GM23338 (cell line): ENCODE results near the gene RPLP2. TPM values are rescaled to one million over a fixed set of nuclear protein-coding genes. Genes with fewer than 3 reads are reported as not detected.
A peak's percentile ranks its signal among the peaks of the same experiment; 100 is the strongest.

Source experiments
- ATAC-seq: fragments of 200-7000 bp; cut with Tn5 transposase; 3 replicates; pipeline ENCODE4 v1.9.1; 2020
- DNase-seq: peaks from one replicate; pipeline ENCODE4 v3.0.0-alpha.2; 2015; ENCODE audit warnings: low spot score
- H2AFZ ChIP-seq: fragments of 200-600 bp; sonication (generic); 2 replicates; pipeline ENCODE4 v1.8.0; 2016; ENCODE audit warnings: antibody characterized with exemption, mild to moderate bottlenecking, moderate library complexity
- H3F3A ChIP-seq: fragments of 200-600 bp; sonication (generic); replicated peaks from 2 replicates; pipeline ENCODE4 v1.8.0; 2017; ENCODE audit warnings: antibody characterized with exemption, mixed run types, low read depth
- H3K27ac ChIP-seq: fragments of 200-600 bp; sonication (generic); 2 replicates; pipeline ENCODE4 v1.6.1; 2016; ENCODE audit warnings: low read depth
- H3K27me3 ChIP-seq: fragments of 200-600 bp; sonication (generic); 2 replicates; pipeline ENCODE4 v1.8.0; 2016; ENCODE audit warnings: mild to moderate bottlenecking, mixed run types, moderate library complexity; ENCODE audit not compliant: insufficient read depth
- H3K36me3 ChIP-seq: fragments of 200-600 bp; sonication (generic); 2 replicates; pipeline ENCODE4 v1.8.0; 2016; ENCODE audit warnings: mild to moderate bottlenecking; ENCODE audit not compliant: insufficient read depth
- H3K4me1 ChIP-seq: fragments of 200-600 bp; sonication (generic); 2 replicates; pipeline ENCODE4 v1.8.0; 2016; ENCODE audit warnings: mild to moderate bottlenecking, moderate library complexity; ENCODE audit not compliant: insufficient read depth
- H3K4me2 ChIP-seq: fragments of 200-600 bp; sonication (generic); 2 replicates; pipeline ENCODE4 v1.7.1; 2017; ENCODE audit warnings: mixed run types
- H3K4me3 ChIP-seq: fragments of 200-600 bp; sonication (generic); 2 replicates; pipeline ENCODE4 v1.6.1; 2016; ENCODE audit warnings: mixed run types
- H3K79me2 ChIP-seq: fragments of 200-600 bp; sonication (generic); replicated peaks from 2 replicates; pipeline ENCODE4 v1.8.0; 2017; ENCODE audit warnings: mild to moderate bottlenecking; ENCODE audit not compliant: insufficient read depth
- H3K9me2 ChIP-seq: fragments of 200-600 bp; sonication (generic); 2 replicates; pipeline ENCODE4 v1.8.0; 2017; ENCODE audit not compliant: insufficient read depth
- H4K20me1 ChIP-seq: fragments of 200-600 bp; sonication (generic); replicated peaks from 2 replicates; pipeline ENCODE4 v1.8.0; 2017; ENCODE audit warnings: mild to moderate bottlenecking; ENCODE audit not compliant: insufficient read depth
- H3K27ac Mint-ChIP-seq: 2 replicates; pipeline ENCODE4 v1.8.0; 2020; ENCODE audit warnings: inconsistent platforms, mild to moderate bottlenecking, moderate library complexity, mixed read lengths
- H3K27me3 Mint-ChIP-seq: 3 replicates; pipeline ENCODE4 v1.8.0; 2022; ENCODE audit warnings: low read depth, mild to moderate bottlenecking, moderate library complexity, mixed read lengths, inconsistent platforms; ENCODE audit not compliant: insufficient read depth, poor library complexity
- H3K36me3 Mint-ChIP-seq: 3 replicates; pipeline ENCODE4 v1.8.0; 2021; ENCODE audit warnings: low read depth, mild to moderate bottlenecking, inconsistent platforms, moderate library complexity, mixed read lengths
- H3K4me1 Mint-ChIP-seq: 3 replicates; pipeline ENCODE4 v1.8.0; 2020; ENCODE audit warnings: mild to moderate bottlenecking, inconsistent platforms, mixed read lengths
- H3K4me3 Mint-ChIP-seq: 3 replicates; pipeline ENCODE4 v1.8.0; 2021; ENCODE audit warnings: moderate library complexity, mild to moderate bottlenecking, inconsistent platforms, mixed read lengths
- H3K9me3 Mint-ChIP-seq: 3 replicates; pipeline ENCODE4 v1.8.0; 2020; ENCODE audit warnings: moderate library complexity, mild to moderate bottlenecking, inconsistent platforms, mixed read lengths
- ETS1 ChIP-seq: IDR thresholded peaks from 2 replicates; pipeline ENCODE4 v1.6.1; 2016; ENCODE audit warnings: antibody characterized with exemption
- POLR2AphosphoS5 ChIP-seq: IDR thresholded peaks from 2 replicates; pipeline ENCODE4 v1.6.1; 2016; ENCODE audit warnings: antibody characterized with exemption, low read depth
- STAT1 ChIP-seq: IDR thresholded peaks from one replicate; pipeline ENCODE4 v1.6.1; 2016; ENCODE audit warnings: antibody characterized with exemption; ENCODE audit not compliant: unreplicated experiment
- ZNF114 ChIP-seq: fragments of 250-450 bp; sonication (Bioruptor Pico); IDR thresholded peaks from 2 replicates; pipeline ENCODE4 v1.5.0; 2020; ENCODE audit warnings: mild to moderate bottlenecking, moderate library complexity
- ZNF331 ChIP-seq: fragments of 250-450 bp; sonication (Bioruptor Pico); IDR thresholded peaks from 2 replicates; pipeline ENCODE4 v1.5.0; 2020; ENCODE audit warnings: low read depth, mild to moderate bottlenecking, moderate library complexity
- polyA plus RNA-seq: library from polyadenylated mRNA; unstranded; fragments of >200 nt; fragmentation: Nextera tagmentation; extraction: Ambion mirVana; gene quantifications from 2 replicates; pipeline ENCODE4 v1.2.1, GENCODE V29; 2016
- total RNA-seq: library from RNA; depleted of rRNA; stranded (reverse); fragments of >200 nt; shearing (Covaris generic); gene quantifications from 2 replicates; pipeline ENCODE4 v1.2.3, GENCODE V29; 2014
- TF ChIP-seq, protein P1 (sequence below): IDR thresholded peaks from one replicate; pipeline ENCODE4 v1.6.1; 2018; ENCODE audit warnings: antibody characterized with exemption; ENCODE audit not compliant: unreplicated experiment
- TF ChIP-seq, protein P2 (sequence below): fragments of 250-450 bp; sonication (Bioruptor Pico); IDR thresholded peaks from 2 replicates; pipeline ENCODE4 v1.5.0; 2020; ENCODE audit warnings: mild to moderate bottlenecking, moderate library complexity

RPLP2 gene
- total and polyA plus RNA-seq, 2 experiments from 2014 or later, result 518 to 1,782 TPM

- Histone ChIP-seq H3K9me2 (no peaks in the 10 kb centered on the region), H3K4me2 (peak overlapping the region; percentile 91), H3K4me1 (peaks cover 32% of the 10 kb centered on the region), H3F3A (peaks cover 20% of the 10 kb centered on the region; the same call in 1 of the 2 replicates), H4K20me1 (peaks cover 27% of the 10 kb centered on the region), H3K4me3 (peak overlapping the region; percentile 98), H3K36me3 (peaks cover 6% of the 10 kb centered on the region; the same call in 1 of the 2 replicates), H3K79me2 (peaks cover 19% of the 10 kb centered on the region), H3K27me3 (no peaks in the 10 kb centered on the region), H2AFZ (no peak overlapping the region), H3K27ac (peak overlapping the region; percentile 99)
- TF ChIP-seq POLR2AphosphoS5 (peak; percentile 88), ZNF114 (no peak), ETS1 (no peak; the same call in 1 of the 2 replicates), STAT1 (no peak), ZNF331 (CRISPR knock-in tag) (no peak)
- TF ChIP-seq, protein P1, sequence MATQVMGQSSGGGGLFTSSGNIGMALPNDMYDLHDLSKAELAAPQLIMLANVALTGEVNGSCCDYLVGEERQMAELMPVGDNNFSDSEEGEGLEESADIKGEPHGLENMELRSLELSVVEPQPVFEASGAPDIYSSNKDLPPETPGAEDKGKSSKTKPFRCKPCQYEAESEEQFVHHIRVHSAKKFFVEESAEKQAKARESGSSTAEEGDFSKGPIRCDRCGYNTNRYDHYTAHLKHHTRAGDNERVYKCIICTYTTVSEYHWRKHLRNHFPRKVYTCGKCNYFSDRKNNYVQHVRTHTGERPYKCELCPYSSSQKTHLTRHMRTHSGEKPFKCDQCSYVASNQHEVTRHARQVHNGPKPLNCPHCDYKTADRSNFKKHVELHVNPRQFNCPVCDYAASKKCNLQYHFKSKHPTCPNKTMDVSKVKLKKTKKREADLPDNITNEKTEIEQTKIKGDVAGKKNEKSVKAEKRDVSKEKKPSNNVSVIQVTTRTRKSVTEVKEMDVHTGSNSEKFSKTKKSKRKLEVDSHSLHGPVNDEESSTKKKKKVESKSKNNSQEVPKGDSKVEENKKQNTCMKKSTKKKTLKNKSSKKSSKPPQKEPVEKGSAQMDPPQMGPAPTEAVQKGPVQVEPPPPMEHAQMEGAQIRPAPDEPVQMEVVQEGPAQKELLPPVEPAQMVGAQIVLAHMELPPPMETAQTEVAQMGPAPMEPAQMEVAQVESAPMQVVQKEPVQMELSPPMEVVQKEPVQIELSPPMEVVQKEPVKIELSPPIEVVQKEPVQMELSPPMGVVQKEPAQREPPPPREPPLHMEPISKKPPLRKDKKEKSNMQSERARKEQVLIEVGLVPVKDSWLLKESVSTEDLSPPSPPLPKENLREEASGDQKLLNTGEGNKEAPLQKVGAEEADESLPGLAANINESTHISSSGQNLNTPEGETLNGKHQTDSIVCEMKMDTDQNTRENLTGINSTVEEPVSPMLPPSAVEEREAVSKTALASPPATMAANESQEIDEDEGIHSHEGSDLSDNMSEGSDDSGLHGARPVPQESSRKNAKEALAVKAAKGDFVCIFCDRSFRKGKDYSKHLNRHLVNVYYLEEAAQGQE, result no peak
- H3K36me3 Mint-ChIP-seq, result peaks cover 22% of the 10 kb centered on the region
- ATAC-seq (peak; percentile 60), DNase-seq (peak; percentile 98)
- H3K27ac Mint-ChIP-seq, result peak overlapping the region; percentile 93
- peak overlapping the region; percentile 88 for H3K4me3 Mint-ChIP-seq
- H3K4me1 Mint-ChIP-seq, result peaks cover 28% of the 10 kb centered on the region
- no peaks in the 10 kb centered on the region for H3K9me3 Mint-ChIP-seq
- H3K27me3 Mint-ChIP-seq, result peaks cover 30% of the 10 kb centered on the region
Measured at GRCh38 chr11:843818-844692, 34.3 kb downstream of the RPLP2 start.

GRCh38 chr11:844693-845644 is 35.2 kb downstream of the RPLP2 start:
- peaks cover under 1% of the 10 kb centered on the region; the same call in 1 of the 2 replicates for H3K36me3 ChIP-seq
- H3K27me3 ChIP-seq, result no peaks in the 10 kb centered on the region
- H3K4me3 Mint-ChIP-seq, result peak overlapping the region; percentile 88
- TF ChIP-seq ZNF331 (CRISPR knock-in tag) (no peak), ZNF114 (no peak)
- TF ChIP-seq, protein P2, sequence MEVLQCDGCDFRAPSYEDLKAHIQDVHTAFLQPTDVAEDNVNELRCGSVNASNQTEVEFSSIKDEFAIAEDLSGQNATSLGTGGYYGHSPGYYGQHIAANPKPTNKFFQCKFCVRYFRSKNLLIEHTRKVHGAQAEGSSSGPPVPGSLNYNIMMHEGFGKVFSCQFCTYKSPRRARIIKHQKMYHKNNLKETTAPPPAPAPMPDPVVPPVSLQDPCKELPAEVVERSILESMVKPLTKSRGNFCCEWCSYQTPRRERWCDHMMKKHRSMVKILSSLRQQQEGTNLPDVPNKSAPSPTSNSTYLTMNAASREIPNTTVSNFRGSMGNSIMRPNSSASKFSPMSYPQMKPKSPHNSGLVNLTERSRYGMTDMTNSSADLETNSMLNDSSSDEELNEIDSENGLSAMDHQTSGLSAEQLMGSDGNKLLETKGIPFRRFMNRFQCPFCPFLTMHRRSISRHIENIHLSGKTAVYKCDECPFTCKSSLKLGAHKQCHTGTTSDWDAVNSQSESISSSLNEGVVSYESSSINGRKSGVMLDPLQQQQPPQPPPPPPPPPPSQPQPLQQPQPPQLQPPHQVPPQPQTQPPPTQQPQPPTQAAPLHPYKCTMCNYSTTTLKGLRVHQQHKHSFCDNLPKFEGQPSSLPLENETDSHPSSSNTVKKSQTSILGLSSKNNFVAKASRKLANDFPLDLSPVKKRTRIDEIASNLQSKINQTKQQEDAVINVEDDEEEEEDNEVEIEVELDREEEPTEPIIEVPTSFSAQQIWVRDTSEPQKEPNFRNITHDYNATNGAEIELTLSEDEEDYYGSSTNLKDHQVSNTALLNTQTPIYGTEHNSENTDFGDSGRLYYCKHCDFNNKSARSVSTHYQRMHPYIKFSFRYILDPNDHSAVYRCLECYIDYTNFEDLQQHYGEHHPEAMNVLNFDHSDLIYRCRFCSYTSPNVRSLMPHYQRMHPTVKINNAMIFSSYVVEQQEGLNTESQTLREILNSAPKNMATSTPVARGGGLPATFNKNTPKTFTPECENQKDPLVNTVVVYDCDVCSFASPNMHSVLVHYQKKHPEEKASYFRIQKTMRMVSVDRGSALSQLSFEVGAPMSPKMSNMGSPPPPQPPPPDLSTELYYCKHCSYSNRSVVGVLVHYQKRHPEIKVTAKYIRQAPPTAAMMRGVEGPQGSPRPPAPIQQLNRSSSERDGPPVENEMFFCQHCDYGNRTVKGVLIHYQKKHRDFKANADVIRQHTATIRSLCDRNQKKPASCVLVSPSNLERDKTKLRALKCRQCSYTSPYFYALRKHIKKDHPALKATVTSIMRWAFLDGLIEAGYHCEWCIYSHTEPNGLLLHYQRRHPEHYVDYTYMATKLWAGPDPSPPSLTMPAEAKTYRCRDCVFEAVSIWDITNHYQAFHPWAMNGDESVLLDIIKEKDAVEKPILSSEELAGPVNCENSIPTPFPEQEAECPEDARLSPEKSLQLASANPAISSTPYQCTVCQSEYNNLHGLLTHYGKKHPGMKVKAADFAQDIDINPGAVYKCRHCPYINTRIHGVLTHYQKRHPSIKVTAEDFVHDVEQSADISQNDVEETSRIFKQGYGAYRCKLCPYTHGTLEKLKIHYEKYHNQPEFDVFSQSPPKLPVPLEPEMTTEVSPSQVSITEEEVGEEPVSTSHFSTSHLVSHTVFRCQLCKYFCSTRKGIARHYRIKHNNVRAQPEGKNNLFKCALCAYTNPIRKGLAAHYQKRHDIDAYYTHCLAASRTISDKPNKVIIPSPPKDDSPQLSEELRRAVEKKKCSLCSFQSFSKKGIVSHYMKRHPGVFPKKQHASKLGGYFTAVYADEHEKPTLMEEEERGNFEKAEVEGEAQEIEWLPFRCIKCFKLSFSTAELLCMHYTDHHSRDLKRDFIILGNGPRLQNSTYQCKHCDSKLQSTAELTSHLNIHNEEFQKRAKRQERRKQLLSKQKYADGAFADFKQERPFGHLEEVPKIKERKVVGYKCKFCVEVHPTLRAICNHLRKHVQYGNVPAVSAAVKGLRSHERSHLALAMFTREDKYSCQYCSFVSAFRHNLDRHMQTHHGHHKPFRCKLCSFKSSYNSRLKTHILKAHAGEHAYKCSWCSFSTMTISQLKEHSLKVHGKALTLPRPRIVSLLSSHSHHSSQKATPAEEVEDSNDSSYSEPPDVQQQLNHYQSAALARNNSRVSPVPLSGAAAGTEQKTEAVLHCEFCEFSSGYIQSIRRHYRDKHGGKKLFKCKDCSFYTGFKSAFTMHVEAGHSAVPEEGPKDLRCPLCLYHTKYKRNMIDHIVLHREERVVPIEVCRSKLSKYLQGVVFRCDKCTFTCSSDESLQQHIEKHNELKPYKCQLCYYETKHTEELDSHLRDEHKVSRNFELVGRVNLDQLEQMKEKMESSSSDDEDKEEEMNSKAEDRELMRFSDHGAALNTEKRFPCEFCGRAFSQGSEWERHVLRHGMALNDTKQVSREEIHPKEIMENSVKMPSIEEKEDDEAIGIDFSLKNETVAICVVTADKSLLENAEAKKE, result no peak
- H3K9me2 ChIP-seq, result no peaks in the 10 kb centered on the region
- DNase-seq (peak; percentile 94), ATAC-seq (peak; percentile 28)
- peaks cover 28% of the 10 kb centered on the region for H3K4me1 Mint-ChIP-seq
- H3K27ac Mint-ChIP-seq, result peak overlapping the region; percentile 93
- peaks cover 25% of the 10 kb centered on the region for H3K27me3 Mint-ChIP-seq
- H3K4me2 ChIP-seq, result peak overlapping the region; percentile 91
- H3K9me3 Mint-ChIP-seq, result no peaks in the 10 kb centered on the region
- peaks cover 14% of the 10 kb centered on the region for H3K36me3 Mint-ChIP-seq
- peak overlapping the region; percentile 98 for H3K4me3 ChIP-seq
- peaks cover 19% of the 10 kb centered on the region for H3K79me2 ChIP-seq
- peaks cover 11% of the 10 kb centered on the region; the same call in 1 of the 2 replicates for H3F3A ChIP-seq
- no peak overlapping the region for H2AFZ ChIP-seq
- peaks cover 32% of the 10 kb centered on the region for H3K4me1 ChIP-seq
- peak overlapping the region; percentile 99 for H3K27ac ChIP-seq
- H4K20me1 ChIP-seq, result peaks cover 22% of the 10 kb centered on the region
